ENCODE measurements around the gene KLHL29.

DNA sequence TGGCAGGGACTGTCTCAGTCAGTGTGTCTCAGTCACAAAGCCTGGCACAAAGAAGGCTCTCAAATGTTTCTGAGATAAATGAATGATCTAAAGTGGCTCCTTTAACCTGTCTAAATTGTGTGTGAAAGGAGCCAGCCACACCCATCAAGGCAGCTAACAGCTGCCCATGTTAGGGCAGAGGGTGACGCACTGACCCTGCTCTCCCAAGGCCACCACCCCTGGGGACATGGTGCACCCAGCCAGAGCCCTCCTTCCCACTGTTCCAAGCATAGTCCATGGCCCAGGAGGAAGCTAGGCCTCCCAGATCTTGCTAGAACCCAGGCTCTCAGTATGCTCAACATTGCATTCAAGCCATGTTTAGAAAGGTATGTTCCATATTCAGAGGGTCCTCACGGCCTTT lies 100.3 kb downstream of the KLHL29 start:
- TF ChIP-seq, protein P1, sequence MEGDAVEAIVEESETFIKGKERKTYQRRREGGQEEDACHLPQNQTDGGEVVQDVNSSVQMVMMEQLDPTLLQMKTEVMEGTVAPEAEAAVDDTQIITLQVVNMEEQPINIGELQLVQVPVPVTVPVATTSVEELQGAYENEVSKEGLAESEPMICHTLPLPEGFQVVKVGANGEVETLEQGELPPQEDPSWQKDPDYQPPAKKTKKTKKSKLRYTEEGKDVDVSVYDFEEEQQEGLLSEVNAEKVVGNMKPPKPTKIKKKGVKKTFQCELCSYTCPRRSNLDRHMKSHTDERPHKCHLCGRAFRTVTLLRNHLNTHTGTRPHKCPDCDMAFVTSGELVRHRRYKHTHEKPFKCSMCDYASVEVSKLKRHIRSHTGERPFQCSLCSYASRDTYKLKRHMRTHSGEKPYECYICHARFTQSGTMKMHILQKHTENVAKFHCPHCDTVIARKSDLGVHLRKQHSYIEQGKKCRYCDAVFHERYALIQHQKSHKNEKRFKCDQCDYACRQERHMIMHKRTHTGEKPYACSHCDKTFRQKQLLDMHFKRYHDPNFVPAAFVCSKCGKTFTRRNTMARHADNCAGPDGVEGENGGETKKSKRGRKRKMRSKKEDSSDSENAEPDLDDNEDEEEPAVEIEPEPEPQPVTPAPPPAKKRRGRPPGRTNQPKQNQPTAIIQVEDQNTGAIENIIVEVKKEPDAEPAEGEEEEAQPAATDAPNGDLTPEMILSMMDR (conservative IDR thresholded peaks at IDR 0.05; ENCODE audit: low read depth in 2 of 2): no peak
- TF ChIP-seq EZH2phosphoT487 (IDR thresholded peaks at IDR 0.05; ENCODE audit: unreplicated experiment) (no peak), POLR2AphosphoS5 (IDR thresholded peaks at IDR 0.05; ENCODE audit: low read depth) (no peak), STAT1 (IDR thresholded peaks at IDR 0.05; ENCODE audit: unreplicated experiment) (no peak), EZH2 (IDR thresholded peaks at IDR 0.05; ENCODE audit: low read depth, unreplicated experiment) (no peak), ZNF331 (CRISPR knock-in tag; IDR thresholded peaks at IDR 0.05; ENCODE audit: low read depth) (no peak), CREB1 (CRISPR knock-in tag; IDR thresholded peaks at IDR 0.05; ENCODE audit: low read depth) (no peak)
- TF ChIP-seq, protein P2, sequence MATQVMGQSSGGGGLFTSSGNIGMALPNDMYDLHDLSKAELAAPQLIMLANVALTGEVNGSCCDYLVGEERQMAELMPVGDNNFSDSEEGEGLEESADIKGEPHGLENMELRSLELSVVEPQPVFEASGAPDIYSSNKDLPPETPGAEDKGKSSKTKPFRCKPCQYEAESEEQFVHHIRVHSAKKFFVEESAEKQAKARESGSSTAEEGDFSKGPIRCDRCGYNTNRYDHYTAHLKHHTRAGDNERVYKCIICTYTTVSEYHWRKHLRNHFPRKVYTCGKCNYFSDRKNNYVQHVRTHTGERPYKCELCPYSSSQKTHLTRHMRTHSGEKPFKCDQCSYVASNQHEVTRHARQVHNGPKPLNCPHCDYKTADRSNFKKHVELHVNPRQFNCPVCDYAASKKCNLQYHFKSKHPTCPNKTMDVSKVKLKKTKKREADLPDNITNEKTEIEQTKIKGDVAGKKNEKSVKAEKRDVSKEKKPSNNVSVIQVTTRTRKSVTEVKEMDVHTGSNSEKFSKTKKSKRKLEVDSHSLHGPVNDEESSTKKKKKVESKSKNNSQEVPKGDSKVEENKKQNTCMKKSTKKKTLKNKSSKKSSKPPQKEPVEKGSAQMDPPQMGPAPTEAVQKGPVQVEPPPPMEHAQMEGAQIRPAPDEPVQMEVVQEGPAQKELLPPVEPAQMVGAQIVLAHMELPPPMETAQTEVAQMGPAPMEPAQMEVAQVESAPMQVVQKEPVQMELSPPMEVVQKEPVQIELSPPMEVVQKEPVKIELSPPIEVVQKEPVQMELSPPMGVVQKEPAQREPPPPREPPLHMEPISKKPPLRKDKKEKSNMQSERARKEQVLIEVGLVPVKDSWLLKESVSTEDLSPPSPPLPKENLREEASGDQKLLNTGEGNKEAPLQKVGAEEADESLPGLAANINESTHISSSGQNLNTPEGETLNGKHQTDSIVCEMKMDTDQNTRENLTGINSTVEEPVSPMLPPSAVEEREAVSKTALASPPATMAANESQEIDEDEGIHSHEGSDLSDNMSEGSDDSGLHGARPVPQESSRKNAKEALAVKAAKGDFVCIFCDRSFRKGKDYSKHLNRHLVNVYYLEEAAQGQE (IDR thresholded peaks at IDR 0.05; ENCODE audit: unreplicated experiment): no peak
- TF ChIP-seq, protein P3, sequence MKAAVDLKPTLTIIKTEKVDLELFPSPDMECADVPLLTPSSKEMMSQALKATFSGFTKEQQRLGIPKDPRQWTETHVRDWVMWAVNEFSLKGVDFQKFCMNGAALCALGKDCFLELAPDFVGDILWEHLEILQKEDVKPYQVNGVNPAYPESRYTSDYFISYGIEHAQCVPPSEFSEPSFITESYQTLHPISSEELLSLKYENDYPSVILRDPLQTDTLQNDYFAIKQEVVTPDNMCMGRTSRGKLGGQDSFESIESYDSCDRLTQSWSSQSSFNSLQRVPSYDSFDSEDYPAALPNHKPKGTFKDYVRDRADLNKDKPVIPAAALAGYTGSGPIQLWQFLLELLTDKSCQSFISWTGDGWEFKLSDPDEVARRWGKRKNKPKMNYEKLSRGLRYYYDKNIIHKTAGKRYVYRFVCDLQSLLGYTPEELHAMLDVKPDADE (IDR thresholded peaks at IDR 0.05): no peak
